ENCODE results near the gene ATP6V0A4.
A peak's percentile ranks its signal among the peaks of the same experiment; 100 is the strongest.
"Not testable (repeated sequence)": the region's sequence is repeated elsewhere in the genome, so short reads cannot be mapped to it uniquely, and the experiment has no call there.

The ATP6V0A4 gene

DNA sequence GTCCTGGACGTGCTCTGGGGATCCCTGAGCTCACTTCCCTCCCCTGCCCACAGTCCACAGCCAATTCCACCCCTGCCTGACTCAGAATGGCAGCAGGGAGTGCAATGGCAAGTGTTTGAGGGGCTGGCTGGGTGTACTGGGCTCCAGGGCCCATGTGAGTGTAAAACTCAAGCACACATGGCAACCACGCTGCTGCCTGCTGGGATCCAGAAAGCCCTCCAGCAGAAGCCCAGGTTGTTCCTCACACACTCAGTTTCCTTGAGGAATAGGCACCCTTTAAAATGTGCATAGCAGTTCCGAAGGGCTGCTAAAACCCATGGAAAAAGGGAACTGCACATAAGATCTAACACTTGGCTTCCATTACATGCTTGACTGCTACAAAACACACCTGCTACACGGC, 11.3 kb upstream of the ATP6V0A4 start:
- H3K27ac ChIP-seq, result no peak overlapping the region
- no peak for DNase-seq (ENCODE audit: low read depth, low spot score)

- H3K27ac ChIP-seq, result no peak overlapping the region
- no peak for DNase-seq (ENCODE audit: low read depth, low spot score)
These were observed 6.6 kb upstream of the ATP6V0A4 start for GRCh38 chr7:138804618-138805017.

- DNase-seq (ENCODE audit: low read depth, low spot score), result no peak
- no peak overlapping the region for H3K27ac ChIP-seq
These were observed 4.7 kb upstream of the ATP6V0A4 start for GRCh38 chr7:138802706-138803105.

DNA sequence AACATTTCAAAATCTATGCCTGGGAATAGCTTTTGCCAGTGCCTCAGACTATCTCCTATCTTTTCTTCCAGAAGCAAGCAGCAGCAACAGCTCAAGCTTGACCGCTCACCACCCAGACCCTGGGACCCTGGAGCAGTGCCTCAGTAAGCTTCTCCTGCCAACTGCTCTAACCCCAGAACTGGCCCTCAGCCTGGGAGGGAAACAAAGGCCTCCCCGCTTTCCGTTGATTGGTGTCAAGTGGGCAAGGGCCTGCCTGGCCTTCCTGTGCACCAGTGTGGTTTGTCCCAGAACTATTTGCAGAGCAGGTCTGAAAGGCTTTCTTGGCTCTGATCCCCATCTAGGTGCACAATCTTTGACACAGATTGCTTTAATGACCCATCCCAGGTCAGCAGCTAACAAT, 3.3 kb upstream of the ATP6V0A4 start:
- no peak for DNase-seq (ENCODE audit: low read depth, low spot score)
- H3K27ac ChIP-seq, result no peak overlapping the region

GRCh38 chr7:138799336-138800000, 1.5 kb upstream of the ATP6V0A4 start:
- no peak for DNase-seq (ENCODE audit: low read depth, low spot score)
- H3K27ac ChIP-seq, result no peak overlapping the region

DNA sequence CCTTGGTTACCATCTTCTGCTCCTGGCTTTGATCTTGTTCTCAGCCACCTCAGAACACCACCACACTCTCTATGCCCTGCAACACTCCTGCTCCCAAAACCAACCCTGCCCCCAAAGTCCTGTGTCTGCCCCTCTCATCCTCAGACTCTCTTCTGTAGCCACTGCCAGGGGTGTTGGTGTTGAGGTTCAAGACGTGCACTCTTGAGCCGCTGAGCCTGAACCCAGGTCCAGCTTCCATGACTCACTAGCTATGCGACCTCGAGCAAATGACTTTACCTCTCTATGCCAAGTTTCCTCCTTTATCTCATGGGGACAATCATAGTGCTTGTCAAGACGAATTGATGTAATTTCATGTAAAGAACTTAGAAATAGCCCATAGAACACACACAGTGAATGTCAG, 840 bp upstream of the ATP6V0A4 start:
- DNase-seq (ENCODE audit: low read depth, low spot score), result no peak
- H3K27ac ChIP-seq, result no peak overlapping the region

GRCh38 chr7:138797046-138797445, 950 bp downstream of the ATP6V0A4 start:
- H3K27ac ChIP-seq; DNase-seq (ENCODE audit: low read depth, low spot score): not testable (repeated sequence)

- DNase-seq (ENCODE audit: low read depth, low spot score), result no peak
- no peak overlapping the region for H3K27ac ChIP-seq
These were observed 1.9 kb downstream of the ATP6V0A4 start for GRCh38 chr7:138796038-138796615.

GRCh38 chr7:138785587-138786437, 12.2 kb downstream of the ATP6V0A4 start:
- peak overlapping the region; percentile 39 for H3K27ac ChIP-seq
- no peak for DNase-seq (ENCODE audit: low read depth, low spot score)

- H3K27ac ChIP-seq, result peak overlapping the region; percentile 39
- no peak for DNase-seq (ENCODE audit: low read depth, low spot score)
These were observed 13.3 kb downstream of the ATP6V0A4 start for GRCh38 chr7:138784692-138785091.

GRCh38 chr7:138781004-138781403, 17.0 kb downstream of the ATP6V0A4 start:
- H3K27ac ChIP-seq, result no peak overlapping the region
- no peak for DNase-seq (ENCODE audit: low read depth, low spot score)

DNA sequence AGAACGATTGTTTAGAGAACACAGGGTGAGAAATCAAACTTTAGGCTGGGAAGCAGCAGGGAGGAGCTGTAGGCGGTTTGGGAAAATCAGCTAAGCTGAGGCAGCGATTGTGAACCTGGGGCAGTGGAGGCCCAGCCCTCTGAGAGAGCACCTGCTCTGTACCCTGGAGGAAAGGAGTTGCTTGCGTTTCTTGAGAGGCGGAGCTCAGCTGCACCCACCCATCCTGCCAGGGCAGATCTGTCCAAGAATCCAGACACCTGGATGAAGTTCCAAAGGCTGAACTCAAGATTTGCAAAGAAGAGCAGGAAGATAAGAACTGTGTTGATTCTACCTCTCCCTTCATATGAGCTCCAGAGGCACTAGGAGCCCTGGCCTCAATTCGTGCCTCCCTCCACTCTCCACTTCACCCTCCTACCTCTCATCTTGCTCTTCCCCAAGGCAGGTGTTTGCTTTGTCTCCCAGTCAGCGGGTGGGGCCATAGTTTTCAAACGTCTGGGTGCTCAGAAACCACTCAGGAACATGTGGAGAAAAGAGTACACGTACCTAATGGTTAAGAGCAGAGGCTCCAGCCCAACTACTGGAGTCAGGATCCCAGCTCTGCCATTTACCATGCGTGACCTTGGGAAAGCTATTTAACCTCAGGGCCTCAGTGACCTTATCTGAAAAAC, 21.7 kb downstream of the ATP6V0A4 start:
- DNase-seq (ENCODE audit: low read depth, low spot score), result no peak
- no peak overlapping the region for H3K27ac ChIP-seq

DNA sequence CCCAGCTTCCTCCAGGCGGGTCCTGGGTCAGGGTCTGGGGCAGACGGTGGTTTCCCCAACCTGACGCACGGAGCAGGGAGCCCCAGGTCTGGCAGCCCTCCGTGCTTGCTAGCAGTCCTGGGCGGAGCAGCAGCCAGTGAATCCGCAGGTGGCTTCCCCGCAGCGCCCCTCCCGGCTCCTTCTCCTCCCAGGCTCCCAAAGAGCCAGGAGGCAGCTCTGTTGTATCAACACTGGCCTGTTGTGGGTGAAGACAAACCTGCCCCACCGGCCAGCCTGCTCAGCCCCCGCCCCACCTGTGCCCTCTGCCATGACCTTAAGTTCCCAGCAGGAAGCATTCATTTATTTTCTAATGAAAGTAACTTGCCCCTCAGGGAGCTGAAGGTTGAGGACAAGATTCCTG, 24.2 kb downstream of the ATP6V0A4 start:
- no peak for DNase-seq (ENCODE audit: low read depth, low spot score)

DNA sequence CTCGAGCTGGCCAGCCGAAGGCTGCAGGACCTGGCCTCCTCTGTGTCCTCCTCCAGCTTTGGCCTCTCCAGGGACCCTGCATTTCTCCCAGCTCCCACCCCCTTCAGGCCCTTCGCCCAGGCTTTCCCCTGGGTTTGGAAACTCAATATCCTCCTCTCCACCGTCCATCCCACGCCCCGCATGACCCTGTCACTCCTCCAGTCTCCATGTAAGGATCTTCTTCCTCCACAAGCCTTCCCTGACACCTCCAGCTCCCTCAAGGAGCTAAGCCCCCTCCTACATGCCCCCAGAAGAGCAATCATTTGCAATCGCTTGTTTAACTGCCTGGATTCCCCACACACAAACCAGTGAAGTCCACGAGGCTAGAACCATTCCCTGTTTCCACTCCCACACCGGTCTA, 24.8 kb downstream of the ATP6V0A4 start:
- DNase-seq (ENCODE audit: low read depth, low spot score), result no peak
- no peak overlapping the region for H3K27ac ChIP-seq

More for the DNA sequence above, 24.2 kb downstream of the ATP6V0A4 start:
- H3K27ac ChIP-seq, result no peak overlapping the region

DNA sequence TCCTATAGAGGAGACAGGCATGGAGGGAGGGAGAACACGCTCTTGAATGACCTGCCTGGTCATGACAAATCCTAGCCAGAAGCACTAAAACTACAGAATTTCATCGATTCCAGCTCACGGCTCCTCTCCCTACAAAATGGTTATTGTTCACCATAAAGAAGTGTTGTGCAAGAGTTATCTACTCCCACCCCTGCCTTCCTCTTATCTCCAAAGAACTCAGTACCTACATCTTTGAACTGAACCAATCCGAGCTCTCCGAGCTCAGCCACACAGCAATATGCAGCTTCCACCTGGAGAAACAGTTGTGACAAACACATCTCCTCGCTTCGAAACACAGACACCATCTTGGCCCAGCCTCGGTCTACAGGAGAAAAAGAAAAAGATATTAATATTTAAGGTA, 27.1 kb downstream of the ATP6V0A4 start:
- DNase-seq (ENCODE audit: low read depth, low spot score), result no peak
- H3K27ac ChIP-seq, result no peak overlapping the region

GRCh38 chr7:138768241-138768640, 29.8 kb downstream of the ATP6V0A4 start:
- DNase-seq (ENCODE audit: low read depth, low spot score), result no peak

GRCh38 chr7:138756591-138757242, 41.3 kb downstream of the ATP6V0A4 start:
- no peak overlapping the region for H3K27ac ChIP-seq
- peak; percentile 20 for DNase-seq (ENCODE audit: low read depth, low spot score)

More at GRCh38 chr7:138768241-138768640, 29.8 kb downstream of the ATP6V0A4 start:
- H3K27ac ChIP-seq, result no peak overlapping the region

DNA sequence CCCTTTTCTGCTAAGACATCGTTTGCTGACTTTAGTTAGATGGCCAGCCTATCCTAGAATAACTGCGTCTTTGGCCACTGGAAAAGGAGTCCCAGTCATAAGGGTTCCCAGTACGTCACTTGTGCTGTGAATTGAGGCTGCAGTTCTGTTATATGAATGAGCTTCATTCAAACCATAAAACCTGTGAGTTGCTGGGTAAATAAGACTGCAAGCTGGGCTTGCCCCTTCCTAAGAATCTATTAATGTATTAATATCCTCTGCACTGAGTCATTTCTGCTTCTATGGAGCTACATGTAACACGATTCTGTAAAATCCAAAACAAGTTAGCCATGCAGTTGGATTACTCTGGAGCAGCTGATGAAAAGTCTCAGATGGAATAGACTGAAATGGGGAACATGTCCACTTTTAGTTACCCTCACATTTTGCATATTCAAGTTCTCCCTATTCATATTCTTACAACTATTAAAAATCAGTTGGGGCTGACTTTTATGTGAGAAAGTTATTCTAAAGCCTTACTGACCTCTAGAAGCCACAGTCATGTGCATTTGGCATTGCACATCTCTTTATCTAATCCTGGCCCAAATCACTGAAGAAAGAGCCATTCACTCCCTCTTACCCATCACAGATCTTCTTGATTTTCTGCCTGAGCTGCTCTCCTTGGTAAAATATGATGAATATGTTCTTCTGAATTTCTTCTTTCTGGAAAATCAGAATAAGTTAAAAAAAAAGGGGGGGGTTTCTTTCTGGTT, 42.0 kb downstream of the ATP6V0A4 start:
- H3K27ac ChIP-seq, result no peak overlapping the region
- DNase-seq (ENCODE audit: low read depth, low spot score), result no peak

- H3K27ac ChIP-seq, result no peak overlapping the region
- DNase-seq (ENCODE audit: low read depth, low spot score), result no peak
These were observed 42.7 kb downstream of the ATP6V0A4 start for GRCh38 chr7:138755331-138755747.
